Activated CD4-positive, alpha-beta memory T cell treated with anti-CD3 and anti-CD28 coated beads for 36 hours (primary cell): ENCODE data around the gene HES5. TPM values are rescaled to one million over a fixed set of nuclear protein-coding genes. Genes with fewer than 3 reads are reported as not detected.

Experiments
- CTCF ChIA-PET: fragments of 350-600 bp; sonication (Branson Sonifier 250); formaldehyde crosslinking; loops from one replicate; lab custom pipeline; 2021; ENCODE audit warnings: antibody characterized with exemption, inconsistent platforms; lab: Charles Lee
- POLR2A ChIA-PET: fragments of 350-600 bp; sonication (Branson Sonifier 250); formaldehyde crosslinking; loops from one replicate; lab custom pipeline; 2021; ENCODE audit warnings: antibody characterized with exemption; lab: Charles Lee
- DNase-seq: peaks from one replicate; pipeline ENCODE4 v3.0.0-alpha.2; 2020
- H3K27ac Mint-ChIP-seq: one replicate; pipeline ENCODE4 v1.8.0; 2021; ENCODE audit warnings: mixed read lengths
- H3K27me3 Mint-ChIP-seq: one replicate; pipeline ENCODE4 v1.8.0; 2021; ENCODE audit warnings: mixed read lengths
- H3K36me3 Mint-ChIP-seq: one replicate; pipeline ENCODE4 v1.8.0; 2021; ENCODE audit warnings: mixed read lengths
- H3K4me1 Mint-ChIP-seq: one replicate; pipeline ENCODE4 v1.8.0; 2021; ENCODE audit warnings: low read depth, mixed read lengths
- H3K4me3 Mint-ChIP-seq: one replicate; pipeline ENCODE4 v1.8.0; 2021; ENCODE audit warnings: mild to moderate bottlenecking, mixed read lengths
- H3K9me3 Mint-ChIP-seq: one replicate; pipeline ENCODE4 v1.8.0; 2021; ENCODE audit warnings: mixed read lengths
- intact Hi-C: fragments of 100-400 bp; cut with micrococcal nuclease; formaldehyde crosslinking; loops from one replicate; pipeline ENCODE4 v1.15.1; 2023
- total RNA-seq, 2 experiments: library from RNA; stranded (reverse); gene quantifications; one replicate each; pipeline ENCODE4 v1.2.3, GENCODE V29; 2021

Gene HES5
- total RNA-seq, 2 experiments from 2014 or later = 0.17 TPM; not detected in 1

DNA sequence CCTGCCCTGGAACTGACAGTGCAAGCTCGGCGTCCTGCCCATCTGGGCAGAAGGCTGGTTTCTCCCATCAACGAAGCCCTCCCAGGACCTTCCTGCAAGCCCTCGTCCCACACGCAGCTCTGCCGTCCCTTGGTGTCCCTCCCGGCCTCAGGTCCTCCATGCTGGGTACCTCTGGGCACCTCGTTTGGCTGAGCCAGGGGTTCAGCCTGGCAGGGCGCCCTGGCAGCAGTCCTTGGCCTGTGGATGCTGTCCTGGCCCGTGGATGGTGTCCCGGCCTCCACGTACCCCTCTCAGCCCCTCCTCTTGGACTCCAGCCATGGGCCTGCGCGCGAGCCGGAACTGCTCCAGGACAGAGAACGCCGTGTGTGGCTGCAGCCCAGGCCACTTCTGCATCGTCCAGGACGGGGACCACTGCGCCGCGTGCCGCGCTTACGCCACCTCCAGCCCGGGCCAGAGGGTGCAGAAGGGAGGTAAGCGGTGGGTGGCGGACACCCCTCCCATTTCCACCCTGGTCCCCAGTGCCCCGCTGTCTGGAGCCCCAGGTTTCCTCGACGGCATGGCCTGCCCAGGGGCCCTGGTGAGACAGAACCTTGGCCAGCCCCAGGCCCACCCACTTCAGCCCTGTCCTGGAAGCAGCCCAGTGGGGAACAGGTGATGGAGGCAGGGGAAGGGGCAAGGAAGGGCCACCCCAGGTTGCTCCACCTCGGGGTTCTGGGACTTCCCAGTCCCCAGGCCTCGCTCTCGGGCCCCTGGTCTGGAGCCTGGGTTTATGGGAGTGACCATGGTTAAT, 29.6 kb upstream of the HES5 start:
- H3K4me3 Mint-ChIP-seq = no peak overlapping the region
- ChIA-PET CTCF (interaction anchor here (2.2 kb wide), 1 partner anchor 11 kb away, joined by 9 read pairs; no protein-coding TSS in a partner anchor), POLR2A (interaction anchor here (1.6 kb wide), 1 partner anchor 12 kb away, joined by 4 read pairs; no protein-coding TSS in a partner anchor)
- intact Hi-C loops = no loop called here
- no peaks in the 10 kb centered on the region for H3K27me3 Mint-ChIP-seq
- DNase-seq = no peak
- H3K9me3 Mint-ChIP-seq = no peaks in the 10 kb centered on the region
- H3K36me3 Mint-ChIP-seq = peaks cover 27% of the 10 kb centered on the region
- H3K27ac Mint-ChIP-seq = peak overlapping the region; percentile 28
- H3K4me1 Mint-ChIP-seq = peaks cover 26% of the 10 kb centered on the region

GRCh38 chr1:2558861-2559260, 28.8 kb upstream of the HES5 start:
- ChIA-PET CTCF (interaction anchor here (1.4 kb wide), 1 partner anchor 26 kb away, joined by 3 read pairs; no protein-coding TSS in a partner anchor), POLR2A (interaction anchor here (0.9 to 1.6 kb wide), 2 partner anchors 11 to 13 kb away, joined by 3 to 4 read pairs; no protein-coding TSS in a partner anchor)

GRCh38 chr1:2558420-2558819, 28.4 kb upstream of the HES5 start:
- Mint-ChIP-seq H3K4me3 (peak overlapping the region; percentile 99), H3K9me3 (no peaks in the 10 kb centered on the region), H3K4me1 (peaks cover 34% of the 10 kb centered on the region), H3K36me3 (peaks cover 24% of the 10 kb centered on the region), H3K27me3 (no peaks in the 10 kb centered on the region), H3K27ac (peak overlapping the region; percentile 42)
- CTCF ChIA-PET = interaction anchor here (1.4 kb wide), 1 partner anchor 27 kb away, joined by 3 read pairs; no protein-coding TSS in a partner anchor
- POLR2A ChIA-PET = interaction anchor here (0.9 to 1.6 kb wide), 3 partner anchors 11 to 18 kb away, joined by 3 to 4 read pairs (median 3); no protein-coding TSS in a partner anchor
- DNase-seq = no peak
- intact Hi-C loops = no loop called here

More at GRCh38 chr1:2558861-2559260, 28.8 kb upstream of the HES5 start:
- no peak for DNase-seq
- Mint-ChIP-seq H3K9me3 (no peaks in the 10 kb centered on the region), H3K27me3 (no peaks in the 10 kb centered on the region), H3K36me3 (peaks cover 27% of the 10 kb centered on the region), H3K27ac (peak overlapping the region; percentile 42), H3K4me3 (peak overlapping the region; percentile 99), H3K4me1 (peaks cover 31% of the 10 kb centered on the region)
- intact Hi-C loops = no loop called here

DNA sequence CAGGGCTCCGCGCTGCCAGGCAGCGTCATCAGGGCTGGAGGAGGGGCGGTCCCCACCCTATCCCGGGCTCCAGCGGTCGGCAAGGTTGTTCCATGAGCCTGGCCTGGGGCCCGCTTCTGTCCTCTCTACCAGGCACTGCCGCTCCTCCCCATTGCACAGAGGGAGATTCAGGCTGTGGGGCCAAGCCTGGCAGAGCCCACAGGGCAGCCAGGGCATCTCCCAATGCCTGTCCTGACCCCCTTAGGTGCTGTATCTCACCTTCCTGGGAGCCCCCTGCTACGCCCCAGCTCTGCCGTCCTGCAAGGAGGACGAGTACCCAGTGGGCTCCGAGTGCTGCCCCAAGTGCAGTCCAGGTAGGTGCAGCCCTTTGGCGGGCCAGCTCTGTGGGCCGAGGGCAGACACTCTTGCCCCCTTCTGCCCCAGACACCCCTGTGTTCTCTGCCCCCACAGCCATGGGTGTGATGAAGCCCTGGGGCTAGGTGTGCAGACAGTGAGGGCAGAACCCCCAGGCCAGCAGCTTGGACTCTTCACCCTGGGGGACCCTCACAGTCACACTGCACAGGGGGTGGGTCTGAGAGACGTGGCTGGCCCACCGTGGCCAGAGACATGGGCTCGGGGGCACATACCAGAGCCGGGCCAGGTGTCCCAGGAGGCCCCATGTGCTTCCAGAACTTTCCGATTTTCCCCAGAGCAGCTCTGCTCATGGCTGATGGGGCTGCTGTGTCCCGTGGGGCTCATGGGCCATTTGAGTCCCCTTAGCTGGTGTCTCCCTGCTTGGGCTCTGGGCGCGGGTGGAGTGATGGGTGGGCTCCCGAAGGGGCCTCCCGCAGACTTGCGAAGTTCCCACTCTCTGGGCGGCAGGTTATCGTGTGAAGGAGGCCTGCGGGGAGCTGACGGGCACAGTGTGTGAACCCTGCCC, 27.7 kb upstream of the HES5 start:
- H3K27ac Mint-ChIP-seq = peak overlapping the region; percentile 99
- no peak for DNase-seq
- H3K4me3 Mint-ChIP-seq = peak overlapping the region; percentile 99
- H3K36me3 Mint-ChIP-seq = peaks cover 22% of the 10 kb centered on the region
- H3K27me3 Mint-ChIP-seq = no peaks in the 10 kb centered on the region
- H3K4me1 Mint-ChIP-seq = peaks cover 34% of the 10 kb centered on the region
- ChIA-PET POLR2A (interaction anchor here (0.9 to 3.8 kb wide), 10 partner anchors 7 to 31 kb away, joined by 3 to 67 read pairs (median 10); partner anchors contain the start of genes PANK4 and PRXL2B), CTCF (interaction anchor here (1.4 to 2.1 kb wide), 4 partner anchors 10 to 142 kb away, joined by 3 to 17 read pairs (median 8); no protein-coding TSS in a partner anchor)
- intact Hi-C loops = no loop called here
- H3K9me3 Mint-ChIP-seq = no peaks in the 10 kb centered on the region

DNA sequence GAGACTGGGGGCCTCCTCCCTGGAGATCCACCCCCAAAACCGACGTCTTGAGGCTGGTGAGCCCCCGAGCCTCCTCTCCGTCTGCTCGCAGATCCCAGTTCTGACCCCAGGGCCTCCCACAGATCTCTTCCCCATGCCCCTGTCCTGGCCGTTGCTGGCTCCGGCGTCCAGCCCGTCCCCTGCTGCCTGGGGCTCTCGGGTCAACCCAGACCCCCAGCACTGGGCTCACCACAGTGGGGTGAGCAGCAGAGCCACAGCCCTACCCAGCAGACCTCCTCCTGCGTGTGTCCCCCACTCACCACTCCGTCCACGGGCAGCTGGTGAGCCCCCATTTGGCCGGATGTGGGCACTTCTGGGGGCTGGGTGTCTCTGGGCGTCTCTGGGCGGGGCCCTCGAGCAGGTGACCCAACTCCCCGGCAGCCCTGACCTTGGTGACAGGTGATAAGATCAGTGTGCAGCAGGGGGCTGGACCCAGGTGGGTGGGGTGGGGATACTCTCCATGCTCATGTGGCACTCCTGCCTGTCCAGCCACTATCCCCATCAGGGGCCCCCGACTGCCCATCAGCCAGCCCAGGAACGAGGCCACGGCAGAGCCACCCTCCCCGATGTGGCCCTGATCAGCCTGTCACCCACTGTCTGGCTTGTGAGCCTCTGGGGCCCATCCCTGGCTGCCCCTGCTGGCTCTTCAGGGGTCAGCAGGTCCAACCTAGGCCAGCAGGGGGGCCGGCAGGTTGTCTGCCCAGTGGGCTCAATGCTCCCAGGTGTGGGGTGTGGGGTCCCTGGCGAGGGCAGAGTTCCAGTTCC, 26.8 kb upstream of the HES5 start:
- DNase-seq = peak; percentile 59
- peaks cover 22% of the 10 kb centered on the region for H3K36me3 Mint-ChIP-seq
- no peaks in the 10 kb centered on the region for H3K9me3 Mint-ChIP-seq
- peak overlapping the region; percentile 99 for H3K27ac Mint-ChIP-seq
- intact Hi-C loops = loop anchor here (1.0 kb wide), 3 partner anchors 9 to 29 kb away; partner anchors contain the start of gene PRXL2B
- H3K4me3 Mint-ChIP-seq = peak overlapping the region; percentile 99
- peaks cover 34% of the 10 kb centered on the region for H3K4me1 Mint-ChIP-seq
- no peaks in the 10 kb centered on the region for H3K27me3 Mint-ChIP-seq
- ChIA-PET CTCF (interaction anchor here (1.0 to 2.7 kb wide), 10 partner anchors 9 to 362 kb away, joined by 3 to 18 read pairs (median 5); partner anchors contain the start of genes FAAP20, PANK4 and PEX10), POLR2A (interaction anchor here (0.9 to 3.8 kb wide), 14 partner anchors 8 to 141 kb away, joined by 3 to 67 read pairs (median 4); partner anchors contain the start of genes PANK4 and PRXL2B)

GRCh38 chr1:2556277-2556677, 26.2 kb upstream of the HES5 start, which contains the start of gene TNFRSF14:
TSS of gene TNFRSF14 (plus strand) at chr1:2556371. CDS start at chr1:2556665, 294 bp downstream.
- Mint-ChIP-seq H3K4me3 (peak within 1 kb of the TSS; percentile 99), H3K27ac (peak within 1 kb of the TSS; percentile 99), H3K4me1 (peaks cover 31% of the 10 kb centered on the region), H3K9me3 (no peaks in the 10 kb centered on the region), H3K27me3 (no peaks in the 10 kb centered on the region), H3K36me3 (peaks cover 22% of the 10 kb centered on the region)
- DNase-seq = peak; percentile 81
- POLR2A ChIA-PET = interaction anchor here (0.7 to 3.8 kb wide), 15 partner anchors 9 to 140 kb away, joined by 3 to 67 read pairs (median 4); partner anchors contain the start of genes PANK4 and PRXL2B
- CTCF ChIA-PET = interaction anchor here (1.0 to 2.7 kb wide), 11 partner anchors 9 to 361 kb away, joined by 3 to 18 read pairs (median 5); partner anchors contain the start of genes FAAP20, PANK4 and PEX10
- intact Hi-C loops = loop anchor here (1.0 kb wide), 3 partner anchors 8 to 30 kb away; partner anchors contain the start of gene PRXL2B

- intact Hi-C loops = loop anchor here (1.0 kb wide), 3 partner anchors 7 to 31 kb away; partner anchors contain the start of gene PRXL2B
- CTCF ChIA-PET = interaction anchor here (1.0 to 2.7 kb wide), 12 partner anchors 8 to 361 kb away, joined by 3 to 18 read pairs (median 5); partner anchors contain the start of genes FAAP20, PANK4, PEX10 and PRXL2B
- no peaks in the 10 kb centered on the region for H3K27me3 Mint-ChIP-seq
- POLR2A ChIA-PET = interaction anchor here (0.6 to 3.8 kb wide), 16 partner anchors 9 to 140 kb away, joined by 3 to 67 read pairs (median 4); partner anchors contain the start of genes PANK4 and PRXL2B
- peak overlapping the region; percentile 99 for H3K27ac Mint-ChIP-seq
- H3K4me3 Mint-ChIP-seq = peak overlapping the region; percentile 99
- peak; percentile 91 for DNase-seq
- peaks cover 33% of the 10 kb centered on the region for H3K4me1 Mint-ChIP-seq
- H3K9me3 Mint-ChIP-seq = no peaks in the 10 kb centered on the region
- H3K36me3 Mint-ChIP-seq = peaks cover 25% of the 10 kb centered on the region
These were observed 25.7 kb upstream of the HES5 start for GRCh38 chr1:2555634-2556276.

DNA sequence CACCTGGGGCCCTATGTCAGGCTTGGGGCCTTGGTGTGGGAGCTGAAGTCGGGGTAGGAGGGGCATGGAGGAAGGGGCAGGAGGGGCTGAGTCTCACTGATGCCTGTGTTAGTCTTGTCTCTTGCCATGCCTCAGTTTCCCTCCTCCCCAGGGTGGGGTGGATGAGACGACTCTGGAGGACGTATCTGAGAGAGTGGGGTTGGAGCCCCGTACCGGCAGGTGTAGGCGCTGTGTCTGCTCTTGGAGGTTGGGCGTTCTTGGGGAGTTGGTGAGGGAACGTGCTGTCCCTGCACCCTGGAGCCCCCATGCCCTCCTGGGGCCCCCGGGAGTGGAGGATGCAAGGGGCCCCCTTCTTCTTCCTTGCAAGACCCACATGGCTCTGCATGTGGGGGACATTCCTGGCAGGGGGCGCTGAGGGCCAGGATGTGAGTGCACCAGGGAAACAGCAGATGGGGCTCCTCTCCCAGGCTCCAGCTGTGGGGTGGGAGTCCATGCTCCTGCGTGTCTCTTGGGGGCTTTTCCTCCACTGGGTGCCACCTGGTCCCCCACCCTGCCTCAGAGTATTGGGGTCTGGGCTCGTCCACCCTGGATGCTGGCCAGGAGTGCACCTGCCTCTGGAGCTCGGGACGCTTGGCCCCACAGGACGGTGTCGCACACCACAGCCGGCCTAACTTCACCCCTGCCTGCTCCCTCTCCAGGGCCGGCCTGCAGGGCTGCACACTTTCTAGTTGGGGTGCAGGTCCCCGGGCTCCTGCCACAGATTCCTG, 24.7 kb upstream of the HES5 start:
- H3K4me3 Mint-ChIP-seq = peak overlapping the region; percentile 99
- intact Hi-C loops = no loop called here
- no peaks in the 10 kb centered on the region for H3K9me3 Mint-ChIP-seq
- DNase-seq = peak; percentile 67
- peak overlapping the region; percentile 99 for H3K27ac Mint-ChIP-seq
- peaks cover 34% of the 10 kb centered on the region for H3K4me1 Mint-ChIP-seq
- CTCF ChIA-PET = interaction anchor here (0.7 to 2.7 kb wide), 4 partner anchors 14 to 232 kb away, joined by 3 to 18 read pairs (median 4); partner anchors contain the start of gene PRXL2B
- POLR2A ChIA-PET = interaction anchor here (2.8 to 3.8 kb wide), 3 partner anchors 23 to 30 kb away, joined by 15 to 67 read pairs (median 28); partner anchors contain the start of genes PANK4 and PRXL2B
- H3K36me3 Mint-ChIP-seq = peaks cover 25% of the 10 kb centered on the region
- no peaks in the 10 kb centered on the region for H3K27me3 Mint-ChIP-seq
